GM12892 (cell line): ENCODE results near the gene PLEKHA4.
"Not testable (repeated sequence)": the region's sequence is repeated elsewhere in the genome, so short reads cannot be mapped to it uniquely, and the experiment has no call there.

Experiments used
- DNase-seq: peaks from one replicate; pipeline ENCODE4 v3.0.0; 2011; ENCODE audit not compliant: insufficient read length
- FAIRE-seq: peaks from 2 replicates; lab custom pipeline; 2011; peaks lifted over from hg19 to GRCh38; lab: Jason Lieb, UNC
- POLR2A ChIP-seq: IDR thresholded peaks from 2 replicates; pipeline ENCODE4 v1.6.1; 2011; ENCODE audit warnings: low read depth, low read length, control low read depth
- POLR2AphosphoS5 ChIP-seq: IDR thresholded peaks from 2 replicates; pipeline ENCODE4 v1.6.1; 2011; ENCODE audit warnings: low read depth, low read length, control low read depth
- TAF1 ChIP-seq: IDR thresholded peaks from 2 replicates; pipeline ENCODE4 v1.6.1; 2011; ENCODE audit warnings: low read depth, mild to moderate bottlenecking, control low read depth, low read length, borderline replicate concordance

The PLEKHA4 gene

DNA sequence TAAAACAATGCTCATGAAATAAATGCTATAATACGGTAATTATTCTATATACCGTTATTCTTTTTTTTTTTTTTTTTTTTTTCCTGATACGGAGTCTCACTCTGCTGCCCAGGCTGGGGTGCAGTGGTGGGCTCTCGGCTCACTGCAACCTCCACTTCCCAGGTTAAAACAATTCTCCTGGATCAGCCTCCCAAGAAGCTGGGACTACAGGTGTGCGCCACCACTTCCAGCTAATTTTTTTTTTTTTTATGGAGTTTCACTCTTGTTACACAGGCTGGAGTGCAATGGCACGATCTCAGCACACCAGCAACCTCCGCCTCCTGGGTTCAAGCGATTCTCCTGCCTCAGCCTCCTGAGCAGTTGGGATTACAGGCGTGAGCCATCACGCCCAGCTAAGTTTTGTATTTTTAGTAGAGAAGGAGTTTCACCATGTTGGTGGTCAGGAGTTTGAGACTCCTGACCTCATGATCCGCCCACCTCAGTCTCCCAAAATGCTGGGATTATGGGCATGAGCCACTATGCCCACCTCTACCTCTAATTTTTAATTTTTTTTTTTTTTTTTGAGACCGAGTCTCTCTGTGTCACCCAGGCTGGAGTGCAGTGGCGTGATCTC, 10.7 kb upstream of the PLEKHA4 start:
- FAIRE-seq (no peak), DNase-seq (no peak)
- TF ChIP-seq TAF1 (no peak), POLR2AphosphoS5 (no peak), POLR2A (no peak)

DNA sequence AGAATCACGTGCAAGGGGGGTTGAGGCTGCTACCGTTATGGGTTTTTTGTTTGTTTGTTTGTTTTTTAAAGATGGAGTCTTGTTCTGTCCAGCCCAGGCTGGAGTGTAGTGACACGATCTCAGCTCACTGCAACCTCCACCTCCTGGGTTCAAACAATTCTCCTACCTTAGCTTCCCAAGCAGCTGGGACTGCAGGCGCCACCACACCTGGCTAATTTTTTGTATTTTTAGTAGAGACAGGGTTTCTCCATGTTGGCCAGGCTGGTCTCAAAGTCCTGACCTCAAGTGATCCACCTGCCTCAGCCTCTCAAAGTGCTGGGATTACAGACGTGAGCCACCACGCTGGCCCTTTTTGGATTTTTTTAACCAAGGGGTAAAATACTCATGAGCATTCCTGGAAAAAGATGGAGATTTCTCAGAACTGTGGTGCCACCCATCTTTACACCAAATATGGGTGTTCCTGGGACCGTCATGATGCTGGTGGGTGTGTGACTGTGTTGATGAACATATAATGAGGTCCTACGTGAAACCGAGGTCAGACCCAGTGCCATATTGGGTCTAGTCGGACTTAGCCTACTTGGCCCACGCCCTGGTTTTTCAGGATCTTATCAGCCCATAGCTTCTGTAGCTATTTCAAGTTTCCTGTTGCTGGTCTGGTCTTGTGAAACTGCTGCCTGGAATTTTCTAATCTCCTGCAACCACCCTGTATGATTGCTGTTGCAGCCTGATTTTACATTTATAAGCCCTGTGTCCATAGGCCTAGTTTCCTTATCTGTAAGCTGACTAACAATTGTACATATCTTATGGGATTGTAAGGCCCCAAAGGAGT, 10.0 kb upstream of the PLEKHA4 start:
- FAIRE-seq = no peak
- no peak for DNase-seq
- TF ChIP-seq POLR2AphosphoS5 (peak; percentile 76), POLR2A (peak; percentile 51; the same call in 1 of the 2 replicates), TAF1 (no peak)

DNA sequence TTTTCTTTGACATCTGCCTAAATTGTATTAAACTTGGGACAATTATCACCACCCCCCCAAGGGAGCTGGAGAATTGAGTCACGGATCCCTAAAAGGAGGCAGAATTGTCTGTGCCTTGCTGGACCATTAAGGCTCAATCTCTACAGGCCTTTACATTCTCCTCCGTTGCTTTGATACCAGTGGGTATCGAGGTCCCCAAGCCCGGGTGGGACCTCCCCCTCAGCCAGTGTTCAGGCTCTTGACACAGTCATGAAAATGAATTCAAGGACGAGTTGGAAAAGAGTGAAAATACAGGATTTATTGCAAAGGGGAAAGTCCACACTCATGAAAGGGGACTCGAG, 9.4 kb upstream of the PLEKHA4 start:
- TF ChIP-seq POLR2A = no peak; the same call in 1 of the 2 replicates
- TF ChIP-seq POLR2AphosphoS5 = no peak
- no peak for TF ChIP-seq TAF1
- FAIRE-seq = no peak
- DNase-seq = no peak

DNA sequence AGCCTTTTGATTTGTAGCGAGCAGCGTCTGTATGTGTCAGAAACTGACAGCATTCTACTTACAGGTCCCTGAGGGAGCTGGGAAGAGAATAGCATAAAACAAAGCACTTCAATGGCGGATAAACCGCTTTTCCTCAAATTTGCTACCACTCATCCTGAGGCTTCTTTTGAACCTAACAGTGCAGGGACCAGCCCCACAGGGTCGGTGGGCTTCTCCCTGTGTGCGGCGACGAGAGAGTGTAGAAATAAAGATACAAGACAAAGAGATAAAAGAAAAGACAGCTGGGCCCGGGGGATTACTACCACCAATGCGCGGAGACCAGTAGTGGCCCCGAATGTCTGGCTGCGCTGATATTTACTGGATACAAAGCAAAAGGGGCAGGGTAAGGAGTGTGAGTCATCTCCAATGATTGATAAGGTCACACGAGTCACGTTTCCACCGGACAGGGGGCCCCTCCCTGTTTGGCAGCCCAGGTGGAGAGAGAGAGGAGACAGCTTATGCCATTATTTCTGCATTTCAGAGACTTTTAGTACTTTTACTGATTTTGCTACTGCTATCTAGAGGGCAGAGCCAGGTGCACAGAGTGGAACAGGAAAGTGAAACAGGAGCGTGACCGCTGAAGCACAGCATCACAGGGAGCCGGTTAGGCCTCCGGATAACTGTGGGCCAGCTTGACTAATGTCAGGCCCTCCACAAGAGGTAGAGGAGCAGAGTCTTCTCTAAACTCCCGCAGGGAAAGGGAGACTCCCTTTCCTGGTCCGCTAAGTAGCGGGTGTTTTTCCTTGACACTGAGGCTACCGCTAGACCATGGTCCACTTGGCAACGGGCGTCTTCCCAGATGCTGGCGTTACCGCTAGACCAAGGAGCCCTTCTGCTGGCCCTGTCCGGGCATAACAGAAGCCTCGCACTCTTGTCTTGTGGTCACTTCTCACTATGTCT, 7.9 kb upstream of the PLEKHA4 start:
- not testable (repeated sequence) for DNase-seq
- peak; percentile 14 for FAIRE-seq
- TF ChIP-seq POLR2AphosphoS5 = 0 out of 2 replicates have a peak, but pooled peaks have one; percentile 37
- TF ChIP-seq POLR2A = peak; percentile 65; the same call in 1 of the 2 replicates

DNA sequence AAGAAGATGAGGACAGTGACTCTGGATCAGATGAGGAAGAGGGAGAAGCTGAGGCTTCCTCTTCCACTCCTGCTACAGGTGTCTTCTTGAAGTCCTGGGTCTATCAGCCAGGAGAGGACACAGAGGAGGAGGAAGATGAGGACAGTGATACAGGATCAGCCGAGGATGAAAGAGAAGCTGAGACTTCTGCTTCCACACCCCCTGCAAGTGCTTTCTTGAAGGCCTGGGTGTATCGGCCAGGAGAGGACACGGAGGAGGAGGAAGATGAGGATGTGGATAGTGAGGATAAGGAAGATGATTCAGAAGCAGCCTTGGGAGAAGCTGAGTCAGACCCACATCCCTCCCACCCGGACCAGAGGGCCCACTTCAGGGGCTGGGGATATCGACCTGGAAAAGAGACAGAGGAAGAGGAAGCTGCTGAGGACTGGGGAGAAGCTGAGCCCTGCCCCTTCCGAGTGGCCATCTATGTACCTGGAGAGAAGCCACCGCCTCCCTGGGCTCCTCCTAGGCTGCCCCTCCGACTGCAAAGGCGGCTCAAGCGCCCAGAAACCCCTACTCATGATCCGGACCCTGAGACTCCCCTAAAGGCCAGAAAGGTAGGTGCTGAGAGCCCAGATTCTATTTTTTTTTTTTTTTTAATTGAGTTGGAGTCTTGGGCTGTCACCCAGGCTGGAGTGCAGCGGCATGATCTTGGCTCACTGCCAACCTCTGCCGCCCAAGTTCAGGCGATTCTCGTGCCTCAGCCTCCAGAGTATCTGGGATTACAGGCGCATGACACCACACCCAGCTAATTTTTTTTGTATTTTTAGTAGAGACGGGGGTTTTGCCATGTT, 6.1 kb upstream of the PLEKHA4 start:
- DNase-seq = no peak
- no peak for FAIRE-seq
- TF ChIP-seq POLR2AphosphoS5 (peak; percentile 46), POLR2A (no peak; the same call in 1 of the 2 replicates), TAF1 (no peak)

DNA sequence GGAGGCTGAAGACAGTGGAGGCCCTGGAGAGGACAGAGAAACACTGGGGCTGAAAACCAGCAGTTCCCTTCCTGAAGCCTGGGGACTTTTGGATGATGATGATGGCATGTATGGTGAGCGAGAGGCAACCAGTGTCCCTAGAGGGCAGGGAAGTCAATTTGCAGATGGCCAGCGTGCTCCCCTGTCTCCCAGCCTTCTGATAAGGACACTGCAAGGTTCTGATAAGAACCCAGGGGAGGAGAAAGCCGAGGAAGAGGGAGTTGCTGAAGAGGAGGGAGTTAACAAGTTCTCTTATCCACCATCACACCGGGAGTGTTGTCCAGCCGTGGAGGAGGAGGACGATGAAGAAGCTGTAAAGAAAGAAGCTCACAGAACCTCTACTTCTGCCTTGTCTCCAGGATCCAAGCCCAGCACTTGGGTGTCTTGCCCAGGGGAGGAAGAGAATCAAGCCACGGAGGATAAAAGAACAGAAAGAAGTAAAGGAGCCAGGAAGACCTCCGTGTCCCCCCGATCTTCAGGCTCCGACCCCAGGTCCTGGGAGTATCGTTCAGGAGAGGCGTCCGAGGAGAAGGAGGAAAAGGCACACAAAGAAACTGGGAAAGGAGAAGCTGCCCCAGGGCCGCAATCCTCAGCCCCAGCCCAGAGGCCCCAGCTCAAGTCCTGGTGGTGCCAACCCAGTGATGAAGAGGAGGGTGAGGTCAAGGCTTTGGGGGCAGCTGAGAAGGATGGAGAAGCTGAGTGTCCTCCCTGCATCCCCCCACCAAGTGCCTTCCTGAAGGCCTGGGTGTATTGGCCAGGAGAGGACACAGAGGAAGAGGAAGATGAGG, 5.3 kb upstream of the PLEKHA4 start:
- DNase-seq (no peak), FAIRE-seq (peak; percentile 60)
- TF ChIP-seq POLR2AphosphoS5 = no peak; the same call in 1 of the 2 replicates
- TF ChIP-seq POLR2A = no peak; the same call in 1 of the 2 replicates
- no peak for TF ChIP-seq TAF1

DNA sequence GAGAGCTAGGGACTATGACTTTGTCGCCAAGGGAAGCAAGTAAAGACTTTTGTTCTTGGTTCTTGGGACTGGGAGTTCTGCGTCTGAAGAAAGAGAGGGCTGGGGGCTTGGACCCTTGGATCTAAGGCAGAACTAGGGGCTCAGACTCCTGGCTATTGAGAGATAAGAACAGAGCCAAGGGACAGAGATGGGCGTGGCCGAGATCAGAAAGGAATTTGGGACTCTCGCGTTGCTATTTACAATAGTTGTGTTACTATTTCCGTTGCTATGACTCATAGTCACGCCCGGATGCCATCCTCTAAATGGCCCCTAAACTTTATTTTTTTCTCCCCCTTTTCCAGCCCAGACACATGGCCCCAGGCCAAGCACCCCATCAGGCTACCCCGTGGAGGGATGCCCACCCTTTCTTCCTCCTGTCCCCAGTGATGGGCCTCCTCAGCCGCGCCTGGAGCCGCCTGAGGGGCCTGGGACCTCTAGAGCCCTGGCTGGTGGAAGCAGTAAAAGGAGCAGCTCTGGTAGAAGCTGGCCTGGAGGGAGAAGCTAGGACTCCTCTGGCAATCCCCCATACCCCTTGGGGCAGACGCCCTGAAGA, 4.6 kb upstream of the PLEKHA4 start:
- TF ChIP-seq POLR2AphosphoS5 (no peak; the same call in 1 of the 2 replicates), TAF1 (peak; percentile 57; the same call in 1 of the 2 replicates)
- FAIRE-seq (no peak), DNase-seq (no peak)

DNA sequence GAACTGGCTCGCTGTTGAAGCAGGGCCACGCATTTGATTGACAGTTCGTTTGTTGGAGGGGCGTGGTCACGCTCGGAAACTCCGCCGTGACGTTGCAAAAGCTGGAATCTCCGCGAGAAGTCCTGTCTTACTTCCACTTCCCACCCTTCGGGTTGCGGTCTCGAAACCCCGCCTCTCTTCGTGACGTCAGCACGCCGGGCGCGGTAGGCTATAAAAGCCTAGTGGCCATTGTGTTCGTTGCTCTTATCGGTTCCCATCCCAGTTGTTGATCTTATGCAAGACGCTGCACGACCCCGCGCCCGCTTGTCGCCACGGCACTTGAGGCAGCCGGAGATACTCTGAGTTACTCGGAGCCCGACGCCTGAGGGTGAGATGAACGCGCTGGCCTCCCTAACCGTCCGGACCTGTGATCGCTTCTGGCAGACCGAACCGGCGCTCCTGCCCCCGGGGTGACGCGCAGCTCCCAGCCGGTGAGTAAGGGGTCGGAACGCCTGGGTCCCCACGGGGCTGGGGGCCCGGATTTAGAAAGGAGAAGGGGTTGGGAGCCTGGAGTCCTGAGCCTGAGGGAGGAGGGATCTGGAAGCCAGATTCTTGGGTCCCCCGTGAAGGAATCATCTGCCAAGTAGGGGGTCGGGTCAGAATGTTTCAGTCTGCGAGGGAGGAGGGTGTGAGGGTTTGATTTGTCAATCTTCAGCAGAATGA, 3.9 kb upstream of the PLEKHA4 start, which contains the start of gene PPP1R15A:
PPP1R15A (plus strand) TSS at position 240 of the 702 bp plus-strand sequence. CDS start 813 bp downstream, outside the sequence.
- DNase-seq (peak; percentile 83), FAIRE-seq (peak; percentile 93)
- TF ChIP-seq POLR2A (peak; percentile 100), POLR2AphosphoS5 (peak; percentile 100), TAF1 (peak; percentile 90)

DNA sequence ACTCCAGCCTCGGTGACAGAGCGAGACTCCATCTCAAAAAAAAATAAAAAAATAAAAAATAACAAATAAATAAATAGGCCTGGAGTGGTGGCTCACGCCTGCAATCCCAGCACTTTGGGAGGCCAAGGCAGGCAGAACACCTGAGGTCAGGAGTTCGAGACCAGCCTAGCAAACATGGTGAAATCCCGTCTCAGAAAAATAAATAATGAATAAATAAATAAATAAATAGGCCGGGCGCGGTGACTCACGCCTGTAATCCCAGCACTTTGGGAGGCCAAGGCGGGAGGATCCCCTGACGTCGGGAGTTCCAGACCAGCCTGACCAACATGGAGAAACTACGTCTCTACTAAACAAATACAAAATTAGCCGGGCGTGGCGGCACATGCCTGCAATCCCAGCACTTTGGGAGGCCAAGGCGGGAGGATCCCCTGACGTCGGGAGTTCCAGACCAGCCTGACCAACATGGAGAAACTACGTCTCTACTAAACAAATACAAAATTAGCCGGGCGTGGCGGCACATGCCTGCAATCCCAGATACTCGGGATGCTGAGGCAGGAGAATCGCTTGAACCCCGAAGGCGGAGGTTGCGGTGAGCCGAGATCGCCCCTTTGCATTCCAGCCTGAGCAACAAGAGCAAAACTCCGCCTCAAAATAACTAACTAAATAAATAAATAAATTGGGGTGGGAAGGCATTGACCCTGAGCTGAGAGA, 3.2 kb upstream of the PLEKHA4 start:
- FAIRE-seq, DNase-seq: not testable (repeated sequence)
